ENCODE measurements around the gene EN2.

Gene EN2

DNA sequence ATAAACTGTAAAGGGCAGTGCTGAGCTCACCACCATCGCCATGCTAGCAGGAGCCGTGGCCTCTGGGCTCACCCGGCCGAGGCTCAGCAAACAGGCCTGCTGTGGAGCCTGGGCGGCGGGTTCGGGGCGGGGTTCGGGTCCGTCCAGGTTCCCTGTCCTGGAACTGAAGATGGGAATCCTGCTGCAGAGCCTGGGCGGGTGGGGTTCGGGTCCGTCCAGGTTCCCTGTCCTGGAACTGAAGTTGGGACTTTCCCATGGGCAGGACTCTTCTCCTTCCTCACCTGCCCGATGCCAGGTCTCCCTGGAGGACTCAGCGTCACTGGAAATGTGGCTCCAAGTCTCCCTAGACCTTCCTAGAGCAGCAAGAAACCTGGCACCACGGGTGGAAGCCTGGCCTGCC, 36.6 kb downstream of the EN2 start:
- Histone ChIP-seq H3K4me2 (no peak overlapping the region), H3K36me3 (no peaks in the 10 kb centered on the region), H4K20me1 (no peaks in the 10 kb centered on the region; a peak in 1 of 22 replicates), H3K4me3 (no peak overlapping the region), H3K4me1 (peaks cover 23 to 34% (median 31%) of the 10 kb centered on the region in 10 experiments), H3K9me3 (replicated peaks in 1 of 11) (no peaks in the 10 kb centered on the region), H3K27me3 (peaks cover 15 to 27% (median 19%) of the 10 kb centered on the region in 11 experiments), H3K27ac (no peak overlapping the region), H3K9ac (no peak overlapping the region)
- TF ChIP-seq Cebpa-rat (IDR thresholded peaks at IDR 0.05): no peak

DNA sequence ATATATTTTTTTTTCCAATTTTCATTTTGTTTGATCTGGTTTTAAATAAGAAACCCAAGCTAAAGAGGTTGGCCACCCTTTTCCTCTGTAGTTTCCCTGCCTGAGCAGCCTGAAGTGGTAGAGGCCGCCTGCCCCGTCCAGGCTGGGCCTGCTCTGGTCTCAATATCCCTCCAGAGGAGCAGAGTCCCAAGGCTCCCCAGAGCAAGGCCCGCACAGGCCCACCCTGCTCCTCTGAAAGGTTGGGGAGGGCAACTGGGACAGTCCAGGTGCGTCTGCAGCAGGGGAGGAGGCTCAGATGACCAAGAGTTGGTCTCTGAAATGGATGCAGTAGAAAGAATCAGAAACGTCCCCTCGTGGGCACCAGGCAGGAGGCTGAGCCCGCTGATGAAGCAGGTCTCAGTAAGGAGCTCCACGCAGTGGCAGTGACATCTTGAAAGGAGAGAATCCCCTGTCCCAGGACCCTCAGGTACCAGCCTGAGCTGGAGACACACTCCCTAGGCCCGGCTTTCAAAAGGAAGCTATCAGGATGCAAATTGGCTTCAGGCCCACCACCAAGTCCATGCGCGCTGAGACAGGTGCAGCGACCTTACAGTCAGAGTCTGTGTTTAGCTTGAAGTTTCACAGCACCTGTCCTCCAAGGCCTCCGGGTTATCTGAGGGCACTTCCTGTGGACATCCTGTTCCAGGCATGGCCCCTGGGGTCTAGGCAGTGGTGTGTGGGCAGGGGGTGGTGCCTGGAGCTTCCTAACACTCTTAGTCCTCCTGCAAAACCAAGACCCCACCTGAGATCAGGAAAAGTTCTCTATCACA, 37.7 kb downstream of the EN2 start:
- peaks cover 0 to 3% (median 0%) of the 10 kb centered on the region in 11 experiments; a peak in 2 of 22 replicates for H4K20me1 ChIP-seq
- no peaks in the 10 kb centered on the region for H3K36me3 ChIP-seq
- H3K27ac ChIP-seq: no peak overlapping the region
- H3K9ac ChIP-seq: no peak overlapping the region
- no peaks in the 10 kb centered on the region for H3K9me3 ChIP-seq (replicated peaks in 1 of 11)
- peaks cover 12 to 23% (median 20%) of the 10 kb centered on the region in 10 experiments for H3K4me1 ChIP-seq
- H3K27me3 ChIP-seq: peaks cover 26 to 38% (median 30%) of the 10 kb centered on the region in 11 experiments
- H3K4me3 ChIP-seq: no peak overlapping the region
- TF ChIP-seq Cebpa-rat (IDR thresholded peaks at IDR 0.05): no peak
- peak overlapping the region in 4 of 11 experiments; percentile 10 to 31 (median 21); a peak in 4 of 22 replicates for H3K4me2 ChIP-seq

GRCh38 chr7:155496267-155497005, 38.5 kb downstream of the EN2 start:
- Histone ChIP-seq H3K4me2 (peak overlapping the region in 1 of 11 experiments; percentile 31; a peak in 1 of 22 replicates), H3K27me3 (peaks cover 34 to 46% (median 38%) of the 10 kb centered on the region in 11 experiments), H3K4me3 (no peak overlapping the region), H3K27ac (no peak overlapping the region), H3K9ac (no peak overlapping the region), H3K9me3 (replicated peaks in 1 of 11) (no peaks in the 10 kb centered on the region), H4K20me1 (peaks cover 0 to 5% (median 0%) of the 10 kb centered on the region in 11 experiments; a peak in 2 of 22 replicates), H3K36me3 (no peaks in the 10 kb centered on the region), H3K4me1 (peaks cover 8 to 16% (median 12%) of the 10 kb centered on the region in 10 experiments)
- TF ChIP-seq Cebpa-rat (IDR thresholded peaks at IDR 0.05): no peak

GRCh38 chr7:155497149-155497901, 39.4 kb downstream of the EN2 start:
- H3K27me3 ChIP-seq: peaks cover 43 to 55% (median 47%) of the 10 kb centered on the region in 11 experiments
- peaks cover 0 to 7% (median 4%) of the 10 kb centered on the region in 10 experiments; a peak in 17 of 20 replicates for H3K4me1 ChIP-seq
- no peak for TF ChIP-seq Cebpa-rat (IDR thresholded peaks at IDR 0.05)

GRCh38 chr7:155505422-155505793, 47.5 kb downstream of the EN2 start:
- Histone ChIP-seq H3K27ac (no peak overlapping the region), H3K4me3 (no peak overlapping the region), H3K9ac (no peak overlapping the region), H3K36me3 (no peaks in the 10 kb centered on the region), H3K4me1 (peaks cover 8 to 17% (median 9%) of the 10 kb centered on the region in 10 experiments; a peak in 17 of 20 replicates), H3K9me3 (replicated peaks in 1 of 11) (peaks cover 0 to 4% (median 0%) of the 10 kb centered on the region in 11 experiments; a peak in 1 of 22 replicates), H3K27me3 (peaks cover 100% of the 10 kb centered on the region in 11 experiments), H4K20me1 (peaks cover 0 to 74% (median 37%) of the 10 kb centered on the region in 11 experiments; a peak in 19 of 22 replicates), H3K4me2 (no peak overlapping the region)
- TF ChIP-seq Cebpa-rat (IDR thresholded peaks at IDR 0.05): no peak

More at GRCh38 chr7:155497149-155497901, 39.4 kb downstream of the EN2 start:
- Histone ChIP-seq H3K27ac (no peak overlapping the region), H3K9ac (no peak overlapping the region), H4K20me1 (peaks cover 0 to 5% (median 0%) of the 10 kb centered on the region in 11 experiments; a peak in 2 of 22 replicates), H3K36me3 (no peaks in the 10 kb centered on the region), H3K4me3 (no peak overlapping the region), H3K4me2 (no peak overlapping the region), H3K9me3 (replicated peaks in 1 of 11) (no peaks in the 10 kb centered on the region)

DNA sequence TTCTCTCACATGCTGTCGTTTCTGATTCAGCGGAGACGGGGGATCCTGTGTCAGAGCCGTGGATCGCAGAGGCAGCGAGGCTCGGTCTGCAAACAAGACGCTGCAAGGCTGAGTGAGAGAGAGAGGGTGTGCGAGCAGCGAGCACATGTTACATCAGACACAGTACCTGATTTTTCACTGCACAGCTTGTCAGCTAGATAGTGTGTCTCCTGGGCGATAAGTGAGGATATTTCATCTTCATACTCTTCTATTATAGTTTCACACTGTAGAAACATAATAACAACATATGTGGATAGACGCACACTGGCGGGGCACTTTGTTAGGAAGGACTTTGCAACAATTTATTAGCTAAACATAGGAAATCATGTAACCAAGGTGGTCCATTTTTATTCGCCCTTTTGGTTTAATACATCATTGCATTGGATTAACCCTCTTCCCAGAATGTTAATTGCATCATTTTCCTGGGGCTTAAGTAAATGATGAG, 49.0 kb downstream of the EN2 start:
- no peak overlapping the region for H3K9ac ChIP-seq
- TF ChIP-seq Cebpa-rat (IDR thresholded peaks at IDR 0.05): no peak
- H3K4me3 ChIP-seq: no peak overlapping the region
- H3K4me2 ChIP-seq: peak overlapping the region in 2 of 11 experiments; percentile 5 to 49; a peak in 3 of 22 replicates
- peaks cover 0 to 4% (median 0%) of the 10 kb centered on the region in 11 experiments; a peak in 1 of 22 replicates for H3K9me3 ChIP-seq (replicated peaks in 1 of 11)
- no peak overlapping the region for H3K27ac ChIP-seq
- peaks cover 8 to 17% (median 9%) of the 10 kb centered on the region in 10 experiments; a peak in 17 of 20 replicates for H3K4me1 ChIP-seq
- H3K36me3 ChIP-seq: no peaks in the 10 kb centered on the region
- peaks cover 0 to 89% (median 38%) of the 10 kb centered on the region in 11 experiments; a peak in 19 of 22 replicates for H4K20me1 ChIP-seq
- H3K27me3 ChIP-seq: peaks cover 100% of the 10 kb centered on the region in 11 experiments

GRCh38 chr7:155507576-155507975, 49.6 kb downstream of the EN2 start:
- Histone ChIP-seq H3K4me1 (peaks cover 8 to 17% (median 9%) of the 10 kb centered on the region in 10 experiments; a peak in 17 of 20 replicates), H3K9me3 (replicated peaks in 1 of 11) (peaks cover 0 to 4% (median 0%) of the 10 kb centered on the region in 11 experiments; a peak in 1 of 22 replicates), H4K20me1 (peaks cover 0 to 95% (median 38%) of the 10 kb centered on the region in 11 experiments; a peak in 19 of 22 replicates), H3K9ac (no peak overlapping the region), H3K36me3 (no peaks in the 10 kb centered on the region), H3K4me2 (no peak overlapping the region), H3K27me3 (peaks cover 100% of the 10 kb centered on the region in 11 experiments), H3K27ac (no peak overlapping the region), H3K4me3 (no peak overlapping the region)
- no peak for TF ChIP-seq Cebpa-rat (IDR thresholded peaks at IDR 0.05)

All from BLaER1 treated with 17β-estradiol and CSF1 and Interleukin-3, amounts not matched to agents 10 nM and 100 nM (cell line).